GM12878 (cell line): ENCODE results near the gene SLC38A3. TPM values are rescaled to one million over a fixed set of nuclear protein-coding genes. Genes with fewer than 3 reads are reported as not detected.

Experiments
- ATAC-seq: fragments of 200-7000 bp; cut with Tn5 transposase; 3 replicates; pipeline ENCODE4 v1.9.1; 2020; ENCODE audit warnings: mild to moderate bottlenecking, moderate library complexity
- BruUV-seq: library from RNA; stranded (reverse); fragments of 400-500 nt; replicated peaks from 2 replicates; lab custom pipeline; 2021; lab: Mats Ljungman, UMichigan
- CTCF ChIA-PET: fragments of 300-600 bp; sonication (Branson Sonifier 250); formaldehyde crosslinking; extraction: SDS; loops from one replicate; lab custom pipeline; 2021; ENCODE audit warnings: inconsistent platforms; lab: Yijun Ruan, JAX
- POLR2A ChIA-PET: fragments of 350-600 bp; formaldehyde crosslinking; extraction: SDS; loops from one replicate; lab custom pipeline; 2021; ENCODE audit warnings: inconsistent platforms; lab: Charles Lee
- RAD21 ChIA-PET: fragments of 300-600 bp; sonication (Branson Sonifier 250); formaldehyde crosslinking; loops from one replicate; lab custom pipeline; 2023; ENCODE audit warnings: antibody characterized with exemption; ENCODE audit not compliant: unreplicated experiment; lab: Charles Lee
- SMC1A ChIA-PET: fragments of 300-600 bp; sonication (Branson Sonifier 250); formaldehyde crosslinking; loops from one replicate; lab custom pipeline; 2023; ENCODE audit not compliant: unreplicated experiment, uncharacterized antibody; lab: Charles Lee
- DNase-seq: peaks from one replicate; pipeline ENCODE4 v3.0.0-alpha.2; 2011; ENCODE audit warnings: low read depth, low spot score
- FAIRE-seq: peaks from 3 replicates; lab custom pipeline; 2011; peaks lifted over from hg19 to GRCh38; lab: Jason Lieb, UNC
- H2AFZ ChIP-seq: 2 replicates; pipeline ENCODE4 v1.6.0; 2011; ENCODE audit warnings: low read depth, low read length, control low read depth; ENCODE audit not compliant: control insufficient read depth
- H3K27ac ChIP-seq: 2 replicates; pipeline ENCODE4 v1.5.1; 2011; ENCODE audit warnings: control low read depth; ENCODE audit not compliant: control insufficient read depth, insufficient read depth
- H3K27me3 ChIP-seq, 2 experiments: replicated peaks in 1 of 2; 2 replicates each; pipeline versions ENCODE4 v1.6.0 to v1.6.1; 2011; ENCODE audit warnings: low read length in 1 of 2; ENCODE audit not compliant: control insufficient read depth in 2 of 2, insufficient read depth in 2 of 2
- H3K36me3 ChIP-seq, 2 experiments: 2 replicates each; pipeline ENCODE4 v1.5.1; 2011; ENCODE audit warnings: low read length in 1 of 2; ENCODE audit not compliant: control insufficient read depth in 2 of 2, insufficient read depth in 2 of 2
- H3K4me1 ChIP-seq: 2 replicates; pipeline ENCODE4 v1.6.1; 2011; ENCODE audit warnings: mild to moderate bottlenecking, low read length, moderate library complexity, mixed read lengths; ENCODE audit not compliant: control insufficient read depth, insufficient read depth
- H3K4me2 ChIP-seq: 2 replicates; pipeline ENCODE4 v1.6.0; 2011; ENCODE audit warnings: control low read depth; ENCODE audit not compliant: control insufficient read depth, insufficient read depth
- H3K4me3 ChIP-seq: fragments of 200-600 bp; sonication (generic); 2 replicates; pipeline ENCODE4 v1.5.1; 2016
- H3K79me2 ChIP-seq: 2 replicates; pipeline ENCODE4 v1.6.0; 2011; ENCODE audit warnings: low read length; ENCODE audit not compliant: control insufficient read depth, insufficient read depth
- H3K9ac ChIP-seq: 2 replicates; pipeline ENCODE4 v1.8.0; 2011; ENCODE audit warnings: low read length, control low read depth, mixed read lengths; ENCODE audit not compliant: control insufficient read depth, insufficient read depth
- H3K9me3 ChIP-seq: replicated peaks from 3 replicates; pipeline ENCODE4 v1.5.1; 2011; ENCODE audit warnings: mild to moderate bottlenecking, low read length; ENCODE audit not compliant: control insufficient read depth, insufficient read depth
- H4K20me1 ChIP-seq: 2 replicates; pipeline ENCODE4 v1.6.0; 2011; ENCODE audit not compliant: control insufficient read depth, insufficient read depth
- BCL3 ChIP-seq: IDR thresholded peaks from 2 replicates; pipeline ENCODE4 v1.6.1; 2011; ENCODE audit warnings: borderline replicate concordance, low read depth, mild to moderate bottlenecking, moderate library complexity, low read length; ENCODE audit not compliant: insufficient read depth, poor library complexity, severe bottlenecking
- CREM ChIP-seq: IDR thresholded peaks from 2 replicates; pipeline ENCODE4 v1.6.1; 2014; ENCODE audit warnings: antibody characterized with exemption, low read depth
- FOS ChIP-seq: IDR thresholded peaks from 3 replicates; pipeline ENCODE4 v1.6.1; 2011; ENCODE audit warnings: borderline replicate concordance; ENCODE audit not compliant: insufficient read length; ENCODE audit errors: extremely low read depth
- MTA2 ChIP-seq: fragments of 450-650 bp; IDR thresholded peaks from 2 replicates; pipeline ENCODE4 v1.6.1; 2016; ENCODE audit warnings: low read depth, mild to moderate bottlenecking, moderate library complexity
- NBN ChIP-seq: fragments of 450-650 bp; IDR thresholded peaks from 2 replicates; pipeline ENCODE4 v1.6.1; 2016
- NRF1 ChIP-seq: conservative IDR thresholded peaks from 2 replicates; pipeline ENCODE4 v1.6.1; 2011; ENCODE audit warnings: mild to moderate bottlenecking, low read depth, low read length, improper control_type of control experiment
- POLR2AphosphoS2 ChIP-seq: IDR thresholded peaks from 2 replicates; pipeline ENCODE4 v1.6.1; 2011; ENCODE audit warnings: low read depth, mild to moderate bottlenecking, low read length, improper control_type of control experiment, moderate library complexity
- TARDBP ChIP-seq: IDR thresholded peaks from 2 replicates; pipeline ENCODE4 v1.6.1; 2016; ENCODE audit warnings: borderline replicate concordance
- TCF7 ChIP-seq: IDR thresholded peaks from 2 replicates; pipeline ENCODE4 v1.6.1; 2014; ENCODE audit warnings: antibody characterized with exemption, borderline replicate concordance
- ZBTB33 ChIP-seq: fragments of 450-650 bp; IDR thresholded peaks from 2 replicates; pipeline ENCODE4 v1.6.1; 2017; ENCODE audit warnings: mild to moderate bottlenecking
- ZBTB40 ChIP-seq: fragments of 450-650 bp; IDR thresholded peaks from 2 replicates; pipeline ENCODE4 v1.6.1; 2016; ENCODE audit warnings: mild to moderate bottlenecking, moderate library complexity, borderline replicate concordance
- ZNF274 ChIP-seq: IDR thresholded peaks from one replicate; pipeline ENCODE4 v1.8.0; 2011; ENCODE audit not compliant: insufficient read length, insufficient read depth
- WGBS: methylation state at CpG from one replicate; pipeline ENCODE4 v1.1.6; 2016; ENCODE audit warnings: low lambda C conversion rate; ENCODE audit not compliant: insufficient replicate concordance, insufficient coverage; ENCODE audit errors: missing lambda C conversion rate; 5-methylcytosine and 5-hydroxymethylcytosine counted together
- in situ Hi-C: fragments of 300-500 bp; cut with MboI; formaldehyde crosslinking; loops from 9 replicates; pipeline ENCODE4 v1.14.3; 2018; ENCODE audit warnings: mixed read lengths
- intact Hi-C: fragments of 100-400 bp; cut with micrococcal nuclease; formaldehyde crosslinking; loops from one replicate; pipeline ENCODE4 v1.14.2; 2022; ENCODE audit not compliant: unreplicated experiment
- polyA plus RNA-seq, 11 experiments: library from polyadenylated mRNA; depleted of rRNA in 4 of 11; unstranded in 6 of 11; stranded (reverse) in 5 of 11; fragments of >200 nt; fragmentation: Nextera tagmentation in 4 of 11; fragmentation: Illumina TruSeq in 1 of 11; extraction: Ambion mirVana in 4 of 11; extraction: Trizol in 1 of 11; gene quantifications; 1 replicate in 1 of 11; 2 replicates in 10 of 11; pipeline versions ENCODE4 v1.2.1 to v1.2.3, GENCODE V29; 2011 to 2016; ENCODE audit warnings: inconsistent platforms in 2 of 11, missing spikeins in 2 of 11, low read depth in 1 of 11
- total RNA-seq, 4 experiments: library from RNA; depleted of rRNA in 3 of 4; stranded (reverse); fragments of >200 nt in 3 of 4; fragmentation: Illumina TruSeq in 1 of 4; extraction: Trizol in 1 of 4; gene quantifications; 2 replicates each; pipeline versions ENCODE4 v1.2.1 to v1.2.3, GENCODE V29; 2013 to 2021
- TF ChIP-seq, protein P1 (sequence below): IDR thresholded peaks from 2 replicates; pipeline ENCODE4 v1.6.1; 2012; ENCODE audit warnings: low read depth, low read length, improper control_type of control experiment

SLC38A3 gene
- total and polyA plus RNA-seq, 10 of the 15 experiments (the other 5 are each of a cell fraction or from before 2014, with no cell fraction given) = 0.14 TPM; not detected in 9

DNA sequence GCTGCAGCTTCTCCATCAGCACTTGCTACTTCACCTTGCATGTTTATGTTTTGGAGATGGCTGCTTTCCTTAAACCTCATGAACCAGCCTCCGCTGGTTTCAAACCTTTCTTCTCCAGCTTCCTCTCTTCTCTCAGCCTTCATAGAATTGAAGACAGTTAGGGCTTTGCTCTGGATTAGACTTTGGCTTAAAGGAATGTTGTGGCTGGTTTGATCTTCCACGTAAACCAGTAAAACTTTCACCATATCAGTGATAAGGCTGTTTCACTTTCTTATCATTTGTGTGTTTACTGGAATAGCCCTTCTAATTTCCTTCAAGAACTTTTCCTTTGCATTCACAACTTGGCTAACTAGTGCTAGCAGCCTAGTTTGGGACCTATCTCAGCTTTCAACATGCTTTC, 25.4 kb upstream of the SLC38A3 start:
- no peaks in the 10 kb centered on the region for H4K20me1 ChIP-seq
- CTCF ChIA-PET = interaction anchor here (1.1 to 1.4 kb wide), 3 partner anchors 12 to 59 kb away, joined by 3 to 5 read pairs (median 4); partner anchors contain the start of gene GNAT1
- no peak overlapping the region for H3K4me3 ChIP-seq
- ATAC-seq (no peak), DNase-seq (no peak), FAIRE-seq (no peak)
- RAD21 ChIA-PET = no interaction called here
- H3K27ac ChIP-seq = no peak overlapping the region
- 25% methylated on average over 2 of the region's 2 CpGs for WGBS
- no peaks in the 10 kb centered on the region for H3K79me2 ChIP-seq
- H3K9me3 ChIP-seq = no peaks in the 10 kb centered on the region
- intact Hi-C loops = no loop called here
- H3K9ac ChIP-seq = no peak overlapping the region
- in situ Hi-C loops = no loop called here
- POLR2A ChIA-PET = interaction anchor here (0.6 kb wide), 1 partner anchor 974 kb away, joined by 3 read pairs; no protein-coding TSS in a partner anchor
- H2AFZ ChIP-seq = no peak overlapping the region
- H3K4me1 ChIP-seq = no peaks in the 10 kb centered on the region
- TF ChIP-seq, protein P1, sequence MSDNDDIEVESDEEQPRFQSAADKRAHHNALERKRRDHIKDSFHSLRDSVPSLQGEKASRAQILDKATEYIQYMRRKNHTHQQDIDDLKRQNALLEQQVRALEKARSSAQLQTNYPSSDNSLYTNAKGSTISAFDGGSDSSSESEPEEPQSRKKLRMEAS = no peak
- TF ChIP-seq POLR2AphosphoS2 (no peak), ZBTB40 (no peak), NRF1 (no peak), ZNF274 (no peak), NBN (no peak), CREM (no peak), TARDBP (no peak), MTA2 (no peak), TCF7 (no peak), FOS (no peak), BCL3 (no peak), ZBTB33 (no peak)
- H3K27me3 ChIP-seq = no peaks in the 10 kb centered on the region
- no peak overlapping the region for H3K4me2 ChIP-seq
- SMC1A ChIA-PET = interaction anchor here (1.0 kb wide), 1 partner anchor 35 kb away, joined by 3 read pairs; no protein-coding TSS in a partner anchor
- no peaks in the 10 kb centered on the region for H3K36me3 ChIP-seq
- BruUV-seq = no TSS peak
